Kidney (tissue), 14 donors: ENCODE measurements around the gene GPX4. TPM values are rescaled to one million over a fixed set of nuclear protein-coding genes. Genes with fewer than 3 reads are reported as not detected.

Source experiments
- DNase-seq, 5 donors: peaks; one replicate each; pipeline ENCODE4 v3.0.0-alpha.2; 2013 to 2020
- FAIRE-seq: peaks from 2 replicates; lab custom pipeline; 2012; peaks lifted over from hg19 to GRCh38; lab: Jason Lieb, UNC
- H3K27ac ChIP-seq, 2 donors: one replicate each; pipeline ENCODE4 v1.7.0; 2013; ENCODE audit warnings: low read depth in 2 of 2, low read length in 2 of 2, inconsistent platforms in 1 of 2
- H3K27me3 ChIP-seq: one replicate; pipeline ENCODE4 v1.7.1; 2013; ENCODE audit warnings: low read length, inconsistent platforms; ENCODE audit not compliant: control insufficient read depth, insufficient read depth
- H3K36me3 ChIP-seq, 3 donors: one replicate each; pipeline versions ENCODE4 v1.7.0 to v1.7.1; 2013; ENCODE audit warnings: low read length in 3 of 3, control low read depth in 1 of 3, inconsistent platforms in 1 of 3; ENCODE audit not compliant: insufficient read depth in 3 of 3, control insufficient read depth in 2 of 3
- H3K4me1 ChIP-seq, 3 donors: one replicate each; pipeline versions ENCODE4 v1.7.0 to v1.7.1; 2013; ENCODE audit warnings: low read length in 3 of 3, inconsistent platforms in 1 of 3, low read depth in 1 of 3; ENCODE audit not compliant: control insufficient read depth in 2 of 3, insufficient read depth in 2 of 3
- H3K4me3 ChIP-seq, 3 donors: one replicate each; pipeline versions ENCODE4 v1.7.0 to v1.8.1; 2013; ENCODE audit warnings: low read length in 3 of 3, control low read depth in 1 of 3, inconsistent platforms in 1 of 3
- H3K9ac ChIP-seq, 3 donors: one replicate each; pipeline versions ENCODE4 v1.7.0 to v1.7.1; 2013; ENCODE audit warnings: low read length in 3 of 3, control low read depth in 1 of 3, inconsistent platforms in 1 of 3
- H3K9me3 ChIP-seq, 3 donors: one replicate each; pipeline versions ENCODE4 v1.7.0 to v1.7.1; 2013; ENCODE audit warnings: low read length in 3 of 3, control low read depth in 1 of 3, inconsistent platforms in 1 of 3; ENCODE audit not compliant: control insufficient read depth in 2 of 3, insufficient read depth in 1 of 3
- intact Hi-C: fragments of 100-400 bp; cut with DNase I; formaldehyde crosslinking; loops from one replicate; pipeline ENCODE4 v1.11.1; 2022
- polyA plus RNA-seq: library from polyadenylated mRNA; stranded (reverse); fragments of 350-450 nt; fragmentation: Illumina TruSeq; extraction: RNeasy Lipid Tissue Mini Kit (QIAGEN cat#74804); gene quantifications from one replicate; pipeline ENCODE4 v1.2.3, GENCODE V29; 2014; ENCODE audit warnings: low read depth, low replicate concordance; ENCODE audit not compliant: insufficient read depth
- total RNA-seq: library from RNA; stranded (reverse); fragmentation: NEBNext Ultra II Directional; extraction: Animal tissue kit (Norgen Biotek cat#: 25700); gene quantifications from one replicate; pipeline ENCODE4 v1.2.1, GENCODE V29; 2021
- TF ChIP-seq, protein P1 (sequence below): IDR thresholded peaks from 3 replicates; pipeline ENCODE4 v1.5.1; 2012; ENCODE audit warnings: mild to moderate bottlenecking, moderate library complexity, borderline replicate concordance; ENCODE audit not compliant: insufficient read depth; ENCODE audit errors: extremely low read depth
- donor health status: control.
- donor health status: control.
- donor health status: control.
- donor health status: control.
- donor health status: control.
- donor health status: DM: yes; HTN: yes; CAD: no.
- donor health status: Normal renal cell carcinoma (clear cell type).

The GPX4 gene
- total and polyA plus RNA-seq, 2 donors from 2014 or later: 268 to 966 TPM

- peak in 2 of 5 donors; percentile 52 to 96 for DNase-seq
- intact Hi-C loops: no loop called here
- H3K4me1 ChIP-seq: no peaks in the 10 kb centered on the region
These were observed 29.1 kb upstream of the GPX4 start for GRCh38 chr19:1074544-1075283.

GRCh38 chr19:1076046-1076386 is 27.8 kb upstream of the GPX4 start:
- Histone ChIP-seq H3K27me3 (peaks cover 3% of the 10 kb centered on the region), H3K9me3 (no peaks in the 10 kb centered on the region), H3K4me3 (no peak overlapping the region), H3K9ac (no peak overlapping the region), H3K4me1 (peaks cover 0 to 3% (median 0%) of the 10 kb centered on the region in 3 donors), H3K27ac (no peak overlapping the region), H3K36me3 (no peaks in the 10 kb centered on the region)
- intact Hi-C loops: no loop called here
- FAIRE-seq (no peak), DNase-seq (no peak)
- TF ChIP-seq, protein P1, sequence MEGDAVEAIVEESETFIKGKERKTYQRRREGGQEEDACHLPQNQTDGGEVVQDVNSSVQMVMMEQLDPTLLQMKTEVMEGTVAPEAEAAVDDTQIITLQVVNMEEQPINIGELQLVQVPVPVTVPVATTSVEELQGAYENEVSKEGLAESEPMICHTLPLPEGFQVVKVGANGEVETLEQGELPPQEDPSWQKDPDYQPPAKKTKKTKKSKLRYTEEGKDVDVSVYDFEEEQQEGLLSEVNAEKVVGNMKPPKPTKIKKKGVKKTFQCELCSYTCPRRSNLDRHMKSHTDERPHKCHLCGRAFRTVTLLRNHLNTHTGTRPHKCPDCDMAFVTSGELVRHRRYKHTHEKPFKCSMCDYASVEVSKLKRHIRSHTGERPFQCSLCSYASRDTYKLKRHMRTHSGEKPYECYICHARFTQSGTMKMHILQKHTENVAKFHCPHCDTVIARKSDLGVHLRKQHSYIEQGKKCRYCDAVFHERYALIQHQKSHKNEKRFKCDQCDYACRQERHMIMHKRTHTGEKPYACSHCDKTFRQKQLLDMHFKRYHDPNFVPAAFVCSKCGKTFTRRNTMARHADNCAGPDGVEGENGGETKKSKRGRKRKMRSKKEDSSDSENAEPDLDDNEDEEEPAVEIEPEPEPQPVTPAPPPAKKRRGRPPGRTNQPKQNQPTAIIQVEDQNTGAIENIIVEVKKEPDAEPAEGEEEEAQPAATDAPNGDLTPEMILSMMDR: no peak

More at GRCh38 chr19:1074544-1075283, 29.1 kb upstream of the GPX4 start:
- H3K27ac ChIP-seq: no peak overlapping the region
- FAIRE-seq: no peak
- TF ChIP-seq, protein P1: no peak
- H3K9me3 ChIP-seq: no peaks in the 10 kb centered on the region
- no peak overlapping the region for H3K9ac ChIP-seq
- no peak overlapping the region for H3K4me3 ChIP-seq
- H3K27me3 ChIP-seq: peaks cover 10% of the 10 kb centered on the region
- H3K36me3 ChIP-seq: no peaks in the 10 kb centered on the region

DNA sequence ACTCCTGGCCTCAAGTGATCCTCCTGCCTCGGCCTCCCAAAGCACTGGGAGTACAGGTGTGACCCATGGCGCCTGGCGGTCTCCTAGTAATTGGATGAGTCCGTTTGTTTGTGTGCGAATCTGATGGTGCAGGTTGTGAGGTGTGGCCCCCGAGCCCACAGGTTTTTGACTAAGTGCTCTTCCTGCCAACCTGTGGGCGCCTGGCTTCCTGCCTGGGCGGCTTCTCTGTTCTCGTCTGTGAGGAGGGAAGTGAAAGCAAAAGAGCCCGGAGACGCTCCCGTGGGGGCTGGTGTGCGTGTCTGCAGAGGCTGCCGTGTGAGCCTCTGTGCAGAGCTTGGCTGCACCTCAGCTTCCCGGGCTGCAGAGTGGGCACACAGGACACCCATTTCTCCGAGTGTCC is 26.8 kb upstream of the GPX4 start:
- Histone ChIP-seq H3K4me1 (peaks cover 0 to 3% (median 0%) of the 10 kb centered on the region in 3 donors), H3K27me3 (peaks cover 3% of the 10 kb centered on the region), H3K36me3 (no peaks in the 10 kb centered on the region), H3K9ac (no peak overlapping the region), H3K27ac (no peak overlapping the region), H3K4me3 (no peak overlapping the region), H3K9me3 (no peaks in the 10 kb centered on the region)
- TF ChIP-seq, protein P1: no peak
- intact Hi-C loops: no loop called here
- DNase-seq: peak in 1 of 5 donors; percentile 90
- FAIRE-seq: no peak
